OCI-LY3 (cell line): ENCODE results near the gene RGMA.
"Not testable (repeated sequence)": the region's sequence is repeated elsewhere in the genome, so short reads cannot be mapped to it uniquely, and the experiment has no call there.

ENCODE experiments used
- H2AFZ ChIP-seq: fragments of 200-600, 300-600 bp; shearing (Covaris generic); 2 replicates; pipeline ENCODE4 v1.6.0; 2014; ENCODE audit warnings: antibody characterized with exemption, low read depth, low read length
- H3K27ac ChIP-seq: fragments of 200-600, 300-600 bp; sonication (generic); 2 replicates; pipeline ENCODE4 v1.5.1; 2014; ENCODE audit warnings: mild to moderate bottlenecking, low read length, moderate library complexity, mixed read lengths
- H3K27me3 ChIP-seq: fragments of 200-600, 300-600 bp; sonication (generic); 2 replicates; pipeline ENCODE4 v1.6.1; 2014; ENCODE audit warnings: low read depth, low read length, mixed read lengths
- H3K36me3 ChIP-seq: fragments of 200-600, 300-600 bp; sonication (generic); replicated peaks from 2 replicates; pipeline ENCODE3; 2014; ENCODE audit warnings: low read depth, low read length, mixed read lengths
- H3K4me1 ChIP-seq: fragments of 300-600, 200-600 bp; sonication (generic); 2 replicates; pipeline ENCODE4 v1.6.1; 2014; ENCODE audit warnings: low read length, mixed read lengths
- H3K4me2 ChIP-seq: fragments of 200-600, 300-600 bp; sonication (generic); 2 replicates; pipeline ENCODE4 v1.6.1; 2014; ENCODE audit warnings: low read length, mixed read lengths
- H3K4me3 ChIP-seq: fragments of 300-600, 200-600 bp; sonication (generic); 2 replicates; pipeline ENCODE4 v1.5.1; 2014; ENCODE audit warnings: antibody characterized with exemption, mild to moderate bottlenecking, low read length, moderate library complexity
- H3K79me2 ChIP-seq: fragments of 300-600, 200-600 bp; shearing (Covaris generic); 2 replicates; pipeline ENCODE4 v1.6.1; 2014; ENCODE audit warnings: mild to moderate bottlenecking, low read length, mixed read lengths
- H3K9ac ChIP-seq: fragments of 300-600, 200-600 bp; shearing (Covaris generic); 2 replicates; pipeline ENCODE4 v1.6.0; 2014; ENCODE audit warnings: mild to moderate bottlenecking, low read length, moderate library complexity
- H3K9me3 ChIP-seq: fragments of 200-600, 300-600 bp; shearing (Covaris generic); 2 replicates; pipeline ENCODE4 v1.6.1; 2014; ENCODE audit warnings: low read length, mixed read lengths; ENCODE audit not compliant: insufficient read depth
- H4K20me1 ChIP-seq: fragments of 200-600, 300-600 bp; sonication (generic); 2 replicates; pipeline ENCODE4 v1.6.1; 2016; ENCODE audit warnings: low read length, mixed read lengths; ENCODE audit not compliant: insufficient read depth
- CTCF ChIP-seq: fragments of 200-600, 300-600 bp; sonication (generic); IDR thresholded peaks from 2 replicates; pipeline ENCODE4 v1.5.1; 2014; ENCODE audit warnings: antibody characterized with exemption, low read length, low read depth
- EZH2phosphoT487 ChIP-seq: fragments of 200-600 bp; shearing (Covaris generic); IDR thresholded peaks from 2 replicates; pipeline ENCODE4 v1.6.1; 2018; ENCODE audit warnings: antibody characterized with exemption, mixed run types, low read depth

The RGMA gene

GRCh38 chr15:93065641-93066045 lies 23.4 kb downstream of the RGMA start:
- H3K9ac ChIP-seq: no peak overlapping the region
- no peaks in the 10 kb centered on the region for H4K20me1 ChIP-seq
- no peaks in the 10 kb centered on the region for H3K4me1 ChIP-seq
- no peaks in the 10 kb centered on the region for H3K79me2 ChIP-seq
- TF ChIP-seq EZH2phosphoT487 (no peak), CTCF (no peak)
- H3K36me3 ChIP-seq: no peaks in the 10 kb centered on the region
- peaks cover 16% of the 10 kb centered on the region; the same call in 1 of the 2 replicates for H3K27me3 ChIP-seq
- H3K4me2 ChIP-seq: no peak overlapping the region
- no peak overlapping the region for H2AFZ ChIP-seq
- no peak overlapping the region for H3K27ac ChIP-seq
- H3K4me3 ChIP-seq: no peak overlapping the region
- no peaks in the 10 kb centered on the region for H3K9me3 ChIP-seq

- Histone ChIP-seq H3K9me3 (no peaks in the 10 kb centered on the region), H3K27ac (no peak overlapping the region), H3K4me1 (no peaks in the 10 kb centered on the region), H2AFZ (no peak overlapping the region), H3K4me2 (no peak overlapping the region), H3K79me2 (no peaks in the 10 kb centered on the region), H3K9ac (no peak overlapping the region), H3K4me3 (no peak overlapping the region), H4K20me1 (no peaks in the 10 kb centered on the region), H3K36me3 (no peaks in the 10 kb centered on the region), H3K27me3 (peaks cover 26% of the 10 kb centered on the region)
- no peak for TF ChIP-seq EZH2phosphoT487
- TF ChIP-seq CTCF: no peak
These were observed 25.0 kb downstream of the RGMA start for GRCh38 chr15:93063796-93064690.

- H3K4me2 ChIP-seq: no peak overlapping the region
- no peak overlapping the region for H3K4me3 ChIP-seq
- H3K9me3 ChIP-seq: no peaks in the 10 kb centered on the region
- TF ChIP-seq CTCF (no peak), EZH2phosphoT487 (no peak)
- H3K79me2 ChIP-seq: no peaks in the 10 kb centered on the region
- no peak overlapping the region for H3K27ac ChIP-seq
- no peak overlapping the region for H2AFZ ChIP-seq
- no peaks in the 10 kb centered on the region for H4K20me1 ChIP-seq
- H3K9ac ChIP-seq: no peak overlapping the region
- H3K27me3 ChIP-seq: peaks cover 26% of the 10 kb centered on the region
- no peaks in the 10 kb centered on the region for H3K36me3 ChIP-seq
- H3K4me1 ChIP-seq: no peaks in the 10 kb centered on the region
These were observed 25.7 kb downstream of the RGMA start for GRCh38 chr15:93063262-93063671.

GRCh38 chr15:93062628-93063261 lies 26.3 kb downstream of the RGMA start:
- not testable (repeated sequence) for H3K9me3 ChIP-seq, H3K4me1 ChIP-seq, H3K79me2 ChIP-seq, H2AFZ ChIP-seq, H3K4me2 ChIP-seq, H4K20me1 ChIP-seq, H3K27ac ChIP-seq, H3K36me3 ChIP-seq, H3K4me3 ChIP-seq, H3K9ac ChIP-seq
- H3K27me3 ChIP-seq: peaks cover 26% of the 10 kb centered on the region
